Measurements from ENCODE around the gene ULBP1. TPM values are rescaled to one million over a fixed set of nuclear protein-coding genes. Genes with fewer than 3 reads are reported as not detected.
"Not testable (repeated sequence)": the region's sequence is repeated elsewhere in the genome, so short reads cannot be mapped to it uniquely, and the experiment has no call there.

The ULBP1 gene
- total RNA-seq, 1 donor from 2014 or later = 9.3 TPM

GRCh38 chr6:149988550-149989346 is 25.0 kb downstream of the ULBP1 start:
- Mint-ChIP-seq H3K27me3 (ENCODE audit: unreplicated experiment) (peaks cover 44% of the 10 kb centered on the region), H3K36me3 (ENCODE audit: unreplicated experiment) (peaks cover 12% of the 10 kb centered on the region), H3K9me3 (ENCODE audit: unreplicated experiment) (peaks cover 2% of the 10 kb centered on the region), H3K4me3 (ENCODE audit: unreplicated experiment) (no peak overlapping the region), H3K27ac (ENCODE audit: unreplicated experiment) (no peak overlapping the region), H3K4me1 (ENCODE audit: low read depth, unreplicated experiment) (peaks cover 11% of the 10 kb centered on the region)
- DNase-seq = no peak
- TF ChIP-seq CTCF (IDR thresholded peaks at IDR 0.05; ENCODE audit: partially characterized antibody, unreplicated experiment) = no peak

GRCh38 chr6:149990212-149990660 is 26.5 kb downstream of the ULBP1 start:
- peak overlapping the region; percentile 75 for H3K4me3 Mint-ChIP-seq (ENCODE audit: unreplicated experiment)
- no peak for TF ChIP-seq CTCF (IDR thresholded peaks at IDR 0.05; ENCODE audit: partially characterized antibody, unreplicated experiment)
- H3K27ac Mint-ChIP-seq (ENCODE audit: unreplicated experiment) = no peak overlapping the region
- H3K36me3 Mint-ChIP-seq (ENCODE audit: unreplicated experiment) = peaks cover 12% of the 10 kb centered on the region
- peaks cover 2% of the 10 kb centered on the region for H3K9me3 Mint-ChIP-seq (ENCODE audit: unreplicated experiment)
- DNase-seq = no peak
- H3K27me3 Mint-ChIP-seq (ENCODE audit: unreplicated experiment) = peaks cover 44% of the 10 kb centered on the region
- peaks cover 11% of the 10 kb centered on the region for H3K4me1 Mint-ChIP-seq (ENCODE audit: low read depth, unreplicated experiment)

- Mint-ChIP-seq H3K27ac (ENCODE audit: unreplicated experiment) (no peak overlapping the region), H3K36me3 (ENCODE audit: unreplicated experiment) (peaks cover 12% of the 10 kb centered on the region), H3K4me3 (ENCODE audit: unreplicated experiment) (peak overlapping the region; percentile 75), H3K4me1 (ENCODE audit: low read depth, unreplicated experiment) (peaks cover 8% of the 10 kb centered on the region), H3K9me3 (ENCODE audit: unreplicated experiment) (peaks cover 2% of the 10 kb centered on the region), H3K27me3 (ENCODE audit: unreplicated experiment) (peaks cover 44% of the 10 kb centered on the region)
- DNase-seq = peak; percentile 46
- no peak for TF ChIP-seq CTCF (IDR thresholded peaks at IDR 0.05; ENCODE audit: partially characterized antibody, unreplicated experiment)
These were observed 27.1 kb downstream of the ULBP1 start for GRCh38 chr6:149990661-149991471.

- H3K9me3 Mint-ChIP-seq (ENCODE audit: unreplicated experiment); DNase-seq; H3K27ac Mint-ChIP-seq (ENCODE audit: unreplicated experiment); H3K4me1 Mint-ChIP-seq (ENCODE audit: low read depth, unreplicated experiment): not testable (repeated sequence)
- peaks cover 44% of the 10 kb centered on the region for H3K27me3 Mint-ChIP-seq (ENCODE audit: unreplicated experiment)
- H3K4me3 Mint-ChIP-seq (ENCODE audit: unreplicated experiment) = peak overlapping the region; percentile 75
- peaks cover 12% of the 10 kb centered on the region for H3K36me3 Mint-ChIP-seq (ENCODE audit: unreplicated experiment)
These were observed 27.7 kb downstream of the ULBP1 start for GRCh38 chr6:149991472-149991795.

- H3K9me3 Mint-ChIP-seq (ENCODE audit: unreplicated experiment) = peaks cover 2% of the 10 kb centered on the region
- H3K4me3 Mint-ChIP-seq (ENCODE audit: unreplicated experiment) = no peak overlapping the region
- H3K4me1 Mint-ChIP-seq (ENCODE audit: low read depth, unreplicated experiment) = peaks cover 8% of the 10 kb centered on the region
- H3K27ac Mint-ChIP-seq (ENCODE audit: unreplicated experiment) = no peak overlapping the region
- H3K36me3 Mint-ChIP-seq (ENCODE audit: unreplicated experiment) = peaks cover 12% of the 10 kb centered on the region
- H3K27me3 Mint-ChIP-seq (ENCODE audit: unreplicated experiment) = peaks cover 45% of the 10 kb centered on the region
- no peak for TF ChIP-seq CTCF (IDR thresholded peaks at IDR 0.05; ENCODE audit: partially characterized antibody, unreplicated experiment)
- no peak for DNase-seq
These were observed 28.1 kb downstream of the ULBP1 start for GRCh38 chr6:149991838-149992237.
